Keratinocyte (primary cell): Measurements from ENCODE around the gene FOXC1. TPM values are rescaled to one million over a fixed set of nuclear protein-coding genes. Genes with fewer than 3 reads are reported as not detected.

Source experiments
- DNase-seq: peaks from one replicate; pipeline ENCODE4 v3.0.0-alpha.2; 2011; ENCODE audit warnings: low read depth, missing footprints, low spot score
- FAIRE-seq: peaks from 2 replicates; lab custom pipeline; 2011; peaks lifted over from hg19 to GRCh38; lab: Jason Lieb, UNC
- H2AFZ ChIP-seq: 2 replicates; pipeline ENCODE4 v1.6.0; 2012; ENCODE audit warnings: low read length, control low read depth, inconsistent platforms; ENCODE audit not compliant: control insufficient read depth
- H3K27ac ChIP-seq: 2 replicates; pipeline ENCODE4 v1.5.1; 2011; ENCODE audit warnings: low read length; ENCODE audit not compliant: control insufficient read depth, insufficient read depth
- H3K27me3 ChIP-seq: 3 replicates; pipeline ENCODE4 v1.6.0; 2011; ENCODE audit warnings: low read length; ENCODE audit not compliant: control insufficient read depth, insufficient read depth; ENCODE audit errors: extremely low read depth
- H3K36me3 ChIP-seq, 2 experiments: 2 replicates in 1 of 2; 3 replicates in 1 of 2; pipeline ENCODE4 v1.5.1; 2011; ENCODE audit warnings: low read length in 2 of 2, mild to moderate bottlenecking in 1 of 2; ENCODE audit not compliant: control insufficient read depth in 2 of 2, insufficient read depth in 2 of 2; ENCODE audit errors: extremely low read depth in 1 of 2
- H3K4me1 ChIP-seq: 3 replicates; pipeline ENCODE4 v1.5.1; 2011; ENCODE audit warnings: low read length; ENCODE audit not compliant: control insufficient read depth, insufficient read depth; ENCODE audit errors: extremely low read depth
- H3K4me2 ChIP-seq: 3 replicates; pipeline ENCODE4 v1.6.0; 2011; ENCODE audit warnings: low read depth, low read length; ENCODE audit not compliant: control insufficient read depth, insufficient read depth; ENCODE audit errors: extremely low read depth
- H3K4me3 ChIP-seq, 3 experiments: fragments of 200-600 bp in 1 of 3; sonication (generic) in 1 of 3; 2 replicates in 2 of 3; 3 replicates in 1 of 3; pipeline ENCODE4 v1.5.1; 2011 to 2016; ENCODE audit warnings: low read length in 3 of 3, mild to moderate bottlenecking in 3 of 3, control low read depth in 2 of 3, inconsistent platforms in 1 of 3, low read depth in 1 of 3, mixed read lengths in 1 of 3, mixed run types in 1 of 3, moderate library complexity in 1 of 3; ENCODE audit not compliant: control insufficient read depth in 2 of 3, insufficient read depth in 2 of 3; ENCODE audit errors: extremely low read depth in 1 of 3
- H3K79me2 ChIP-seq: 2 replicates; pipeline ENCODE4 v1.6.0; 2012; ENCODE audit warnings: low read length; ENCODE audit not compliant: control insufficient read depth, insufficient read depth
- H3K9ac ChIP-seq: 3 replicates; pipeline ENCODE4 v1.6.0; 2011; ENCODE audit warnings: low read length; ENCODE audit not compliant: control insufficient read depth, insufficient read depth; ENCODE audit errors: extremely low read depth
- H3K9me1 ChIP-seq: 3 replicates; pipeline ENCODE4 v1.6.0; 2011; ENCODE audit warnings: low read length; ENCODE audit not compliant: control insufficient read depth, insufficient read depth; ENCODE audit errors: extremely low read depth
- H3K9me3 ChIP-seq: 2 replicates; pipeline ENCODE4 v1.5.1; 2012; ENCODE audit warnings: low read depth, low read length; ENCODE audit not compliant: control insufficient read depth
- H4K20me1 ChIP-seq: 3 replicates; pipeline ENCODE4 v1.6.0; 2011; ENCODE audit warnings: low read length; ENCODE audit not compliant: control insufficient read depth, insufficient read depth; ENCODE audit errors: extremely low read depth
- CTCF ChIP-seq, 3 experiments: IDR thresholded peaks in 1 of 3; conservative IDR thresholded peaks in 1 of 3; optimal IDR thresholded peaks in 1 of 3; 2 replicates in 2 of 3; 3 replicates in 1 of 3; pipeline versions ENCODE3 to v1.5.1; 2011; ENCODE audit warnings: low read length in 3 of 3, mild to moderate bottlenecking in 3 of 3, moderate library complexity in 2 of 3, control low read depth in 1 of 3, inconsistent platforms in 1 of 3; ENCODE audit not compliant: insufficient read depth in 2 of 3; ENCODE audit errors: extremely low read depth in 1 of 3
- EZH2 ChIP-seq: IDR thresholded peaks from one replicate; pipeline ENCODE4 v1.6.1; 2012; ENCODE audit warnings: inconsistent platforms, mild to moderate bottlenecking, low read length, moderate library complexity
- dilution Hi-C: fragments of 300-500 bp; cut with MboI; formaldehyde crosslinking; loops from one replicate; pipeline ENCODE4 v1.7.0; 2020; ENCODE audit warnings: low sequenced_read_pairs; ENCODE audit not compliant: extremely low pct_ligation_motif_present
- polyA plus RNA-seq, 5 experiments: library from polyadenylated mRNA; depleted of rRNA in 3 of 5; stranded (reverse) in 3 of 5; stranded (forward) in 1 of 5; unstranded in 1 of 5; fragments of >200 nt; gene quantifications; 1 replicate in 1 of 5; 2 replicates in 3 of 5; 3 replicates in 1 of 5; pipeline versions ENCODE4 v1.2.1 to v1.2.3, GENCODE V29; 2011 to 2012; ENCODE audit warnings: missing spikeins in 2 of 5, low read depth in 1 of 5, low replicate concordance in 1 of 5

The FOXC1 gene
- polyA plus RNA-seq, 1 donor (not counting 4 experiments of a cell fraction or from before 2014, with no cell fraction given) = 4.3 TPM

- H3K4me1 ChIP-seq = no peaks in the 10 kb centered on the region
- no peaks in the 10 kb centered on the region for H3K36me3 ChIP-seq
- no peaks in the 10 kb centered on the region for H3K9me3 ChIP-seq
- peaks cover 23% of the 10 kb centered on the region for H3K27me3 ChIP-seq
- no peak overlapping the region for H3K9ac ChIP-seq
- H3K4me3 ChIP-seq = no peak overlapping the region
- no peak overlapping the region for H3K4me2 ChIP-seq
- dilution Hi-C loops = no loop called here
- no peak overlapping the region for H3K27ac ChIP-seq
- TF ChIP-seq CTCF (optimal IDR thresholded peaks at IDR 0.05 in 1 of 3, IDR thresholded peaks at IDR 0.05 in 1 of 3, conservative IDR thresholded peaks at IDR 0.05 in 1 of 3; ENCODE audit: extremely low read depth in 1 of 3, insufficient read depth in 2 of 3, low read length in 3 of 3) = no peak
- TF ChIP-seq EZH2 = no peak
- FAIRE-seq (no peak), DNase-seq (no peak)
- no peaks in the 10 kb centered on the region for H3K79me2 ChIP-seq
- H4K20me1 ChIP-seq = no peaks in the 10 kb centered on the region
- H3K9me1 ChIP-seq = no peaks in the 10 kb centered on the region
- H2AFZ ChIP-seq = no peak overlapping the region
These were observed 28.4 kb upstream of the FOXC1 start for GRCh38 chr6:1581120-1581991.

DNA sequence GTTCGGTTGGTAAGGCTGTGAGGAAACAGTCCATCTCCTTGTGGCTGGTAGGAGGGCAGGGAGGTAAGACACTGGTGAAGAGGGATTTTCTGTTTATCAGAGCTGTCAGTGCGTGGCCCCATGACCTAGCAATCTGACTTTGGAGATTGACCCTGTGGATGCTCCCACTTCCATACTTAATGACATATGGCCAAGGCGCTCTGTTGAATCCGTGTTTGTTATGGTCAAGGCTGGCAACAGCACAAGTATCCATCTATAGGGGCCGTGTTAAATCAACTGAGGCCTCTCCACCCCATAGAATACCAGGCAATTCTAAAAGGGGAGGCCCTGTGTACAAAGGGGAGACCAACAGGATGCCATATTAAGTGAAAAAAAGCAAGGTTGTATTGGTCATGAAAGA, 25.6 kb upstream of the FOXC1 start:
- Histone ChIP-seq H3K9me3 (no peaks in the 10 kb centered on the region), H2AFZ (no peak overlapping the region), H3K4me2 (no peak overlapping the region), H3K9me1 (no peaks in the 10 kb centered on the region), H4K20me1 (no peaks in the 10 kb centered on the region), H3K36me3 (no peaks in the 10 kb centered on the region), H3K79me2 (no peaks in the 10 kb centered on the region), H3K4me1 (no peaks in the 10 kb centered on the region), H3K9ac (no peak overlapping the region), H3K4me3 (no peak overlapping the region), H3K27me3 (peaks cover 35% of the 10 kb centered on the region), H3K27ac (no peak overlapping the region)
- dilution Hi-C loops = no loop called here
- TF ChIP-seq CTCF (optimal IDR thresholded peaks at IDR 0.05 in 1 of 3, IDR thresholded peaks at IDR 0.05 in 1 of 3, conservative IDR thresholded peaks at IDR 0.05 in 1 of 3; ENCODE audit: extremely low read depth in 1 of 3, insufficient read depth in 2 of 3, low read length in 3 of 3) (no peak), EZH2 (no peak)
- DNase-seq (no peak), FAIRE-seq (no peak)
